NT2/D1 (cell line): ENCODE measurements around the gene ELANE.

ENCODE experiments used
- SUZ12 ChIP-seq: IDR thresholded peaks from 2 replicates; pipeline ENCODE4 v1.6.1; 2011; ENCODE audit not compliant: insufficient read length, insufficient read depth; ENCODE audit errors: extremely low read depth
- YY1 ChIP-seq: IDR thresholded peaks from 2 replicates; pipeline ENCODE4 v1.6.1; 2011; ENCODE audit not compliant: insufficient read length, insufficient read depth
- ZNF274 ChIP-seq: IDR thresholded peaks from 2 replicates; pipeline ENCODE4 v1.6.1; 2011; ENCODE audit warnings: mild to moderate bottlenecking, low read depth, low read length

DNA sequence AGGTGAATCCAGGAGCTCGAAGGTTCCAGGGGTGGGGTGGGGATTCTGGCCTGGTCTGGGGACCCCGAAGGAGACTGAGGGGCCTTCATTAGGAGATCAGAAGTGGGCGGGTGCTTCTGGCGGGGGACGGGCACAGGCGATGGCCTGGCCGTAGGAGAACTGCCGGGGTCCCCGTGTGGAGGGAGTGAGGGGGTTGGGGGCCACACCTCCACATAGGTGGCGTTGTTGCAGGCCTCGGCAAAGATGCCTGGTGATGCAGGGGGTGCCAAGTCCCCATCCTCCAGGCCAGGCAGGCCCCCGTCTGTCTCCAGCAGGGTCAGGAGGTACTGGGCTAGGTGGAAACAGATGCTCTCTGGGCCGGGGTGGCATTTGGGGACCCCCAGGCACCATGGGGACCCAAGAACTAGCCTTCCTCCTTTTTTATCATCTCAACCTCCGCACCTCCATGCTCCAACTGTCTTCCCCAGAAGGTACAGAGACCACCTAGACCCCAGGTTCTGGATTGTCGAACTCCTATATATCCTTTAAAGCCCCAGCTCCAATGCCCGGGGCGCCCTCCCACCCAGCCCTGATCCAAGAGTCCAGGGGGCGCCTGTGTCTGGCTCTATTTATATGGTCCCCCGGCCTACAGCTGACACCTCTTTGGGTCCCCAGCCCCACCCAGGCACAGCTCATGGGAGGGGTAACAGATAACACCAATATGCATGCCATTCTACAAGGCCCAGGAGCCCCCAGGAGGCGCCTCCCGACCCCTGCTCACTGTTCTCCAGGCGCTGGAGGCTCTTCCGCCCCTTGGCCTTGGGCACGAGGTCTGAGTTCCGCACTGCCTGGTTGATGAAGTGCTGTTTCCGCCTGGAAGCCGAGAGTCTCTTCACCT, 49.4 kb downstream of the ELANE start:
- TF ChIP-seq ZNF274 (no peak), SUZ12 (no peak), YY1 (no peak)
